Suppressor macrophage treated with lipopolysaccharide for 1 hour (primary cell): ENCODE data around the gene C5orf34.
"Not testable (repeated sequence)": the region's sequence is repeated elsewhere in the genome, so short reads cannot be mapped to it uniquely, and the experiment has no call there.

Experiments used
- DNase-seq, 3 donors: peaks; one replicate each; pipeline ENCODE4 v3.0.0-alpha.2; 2020 to 2022

C5orf34 gene

GRCh38 chr5:43514025-43514424 lies 923 bp downstream of the C5orf34 start:
- DNase-seq = no peak

GRCh38 chr5:43511062-43511461 lies 3.9 kb downstream of the C5orf34 start:
- not testable (repeated sequence) for DNase-seq

- peak; percentile 45 to 64 (median 55) for DNase-seq
Observed at GRCh38 chr5:43498581-43498980, 16.4 kb downstream of the C5orf34 start.

GRCh38 chr5:43497311-43498104 lies 17.4 kb downstream of the C5orf34 start:
- DNase-seq = no peak

- DNase-seq = no peak
Observed at GRCh38 chr5:43491326-43491725, 23.6 kb downstream of the C5orf34 start.

- DNase-seq = no peak
Observed at GRCh38 chr5:43486353-43486752, 28.6 kb downstream of the C5orf34 start.

- peak in 1 of 3 donors; percentile 3 for DNase-seq
Observed at GRCh38 chr5:43485406-43485805, 29.5 kb downstream of the C5orf34 start.

- DNase-seq = peak; percentile 79 to 87 (median 86)
Observed at GRCh38 chr5:43484106-43484849, 30.7 kb downstream of the C5orf34 start.

- peak; percentile 94 to 96 (median 95) for DNase-seq
Observed at GRCh38 chr5:43483298-43484105, 31.4 kb downstream of the C5orf34 start, which contains the start of gene TMEM267. TSS of gene TMEM267 (minus strand) at chr5:43483865. CDS start at chr5:43453969, 29,896 bp downstream.

GRCh38 chr5:43482490-43483297 lies 32.3 kb downstream of the C5orf34 start:
- peak in 1 of 3 donors; percentile 7 for DNase-seq

- no peak for DNase-seq
Observed at GRCh38 chr5:43469671-43470391, 45.1 kb downstream of the C5orf34 start.

- no peak for DNase-seq
Observed at GRCh38 chr5:43467100-43467499, 47.8 kb downstream of the C5orf34 start.

- not testable (repeated sequence) for DNase-seq
Observed at GRCh38 chr5:43465455-43465854, 49.5 kb downstream of the C5orf34 start.

- DNase-seq = no peak
Observed at GRCh38 chr5:43461066-43461465, 53.9 kb downstream of the C5orf34 start.

GRCh38 chr5:43456556-43456955 lies 58.4 kb downstream of the C5orf34 start:
- no peak for DNase-seq

GRCh38 chr5:43441575-43441974 lies 73.4 kb downstream of the C5orf34 start:
- DNase-seq = not testable (repeated sequence)

GRCh38 chr5:43437062-43437660 lies 77.8 kb downstream of the C5orf34 start:
- no peak for DNase-seq
